NCI-H446 treated with DMSO at 0.1 percent for 48 hours (cell line): ENCODE results near the gene TOR3A.
"Not testable (repeated sequence)": the region's sequence is repeated elsewhere in the genome, so short reads cannot be mapped to it uniquely, and the experiment has no call there.

Experiments
- DNase-seq: peaks from one replicate; lab custom pipeline; 2025; lab: John Stamatoyannopoulos, UW

The TOR3A gene

DNA sequence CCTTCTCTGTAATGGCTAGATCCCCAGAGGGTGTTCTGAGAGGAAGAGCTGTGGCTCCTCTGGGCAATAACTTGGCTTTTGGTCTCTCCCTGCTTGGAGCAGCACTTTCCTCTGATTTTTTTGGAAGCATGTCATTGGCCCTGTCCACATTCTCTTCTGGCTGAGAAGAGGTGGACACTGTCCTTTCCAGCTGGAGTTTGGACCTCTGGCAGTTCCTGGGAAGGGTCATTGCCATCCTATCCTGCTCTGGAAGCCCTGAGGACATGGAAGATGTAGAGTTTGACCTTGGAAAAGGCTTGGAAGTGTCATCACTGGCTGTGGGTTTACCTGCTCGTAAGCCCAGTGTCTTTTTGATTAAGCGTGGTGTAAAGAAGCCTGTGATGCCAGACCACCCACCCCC, 26.8 kb downstream of the TOR3A start:
- no peak for DNase-seq

GRCh38 chr1:179115181-179115580, 33.3 kb downstream of the TOR3A start:
- no peak for DNase-seq

DNA sequence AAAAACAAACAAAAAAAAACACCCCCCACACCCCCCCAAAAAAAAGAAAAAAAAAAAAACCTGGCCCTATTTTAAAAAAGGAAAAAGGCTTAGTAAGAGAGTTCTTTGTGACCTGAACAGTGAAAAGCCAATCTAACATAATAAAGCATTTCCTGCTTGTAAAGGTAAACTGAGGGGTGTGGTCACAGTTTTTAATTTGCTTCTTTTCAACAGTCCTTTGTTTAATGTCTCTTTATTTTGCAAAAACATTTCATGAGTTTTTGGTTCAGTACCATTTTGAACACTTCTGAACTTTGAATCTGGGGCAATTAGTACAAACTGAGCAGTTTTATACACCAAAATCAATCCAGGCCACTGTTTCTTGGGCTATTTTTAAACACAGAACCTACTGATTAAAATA, 37.6 kb downstream of the TOR3A start:
- DNase-seq = no peak

DNA sequence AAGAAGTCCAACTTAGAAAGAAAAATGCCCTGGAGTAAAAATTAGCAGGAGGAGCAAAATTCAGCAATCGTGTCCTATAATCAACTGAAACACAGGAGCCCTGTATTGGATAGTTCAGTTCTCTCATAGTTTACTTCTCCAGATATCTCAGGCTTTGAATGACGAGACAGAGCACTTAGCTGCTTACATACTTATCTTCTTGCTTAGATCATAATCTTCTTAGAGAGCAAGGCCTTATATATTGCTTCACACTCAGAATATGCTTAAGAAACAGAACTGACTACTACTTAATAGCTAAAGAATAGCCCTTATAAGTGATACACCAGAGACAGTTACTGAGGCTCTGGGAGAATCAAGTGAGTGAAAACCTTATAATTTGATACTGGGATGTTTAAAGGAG, 38.9 kb downstream of the TOR3A start:
- no peak for DNase-seq

GRCh38 chr1:179121159-179121938, 39.5 kb downstream of the TOR3A start:
- no peak for DNase-seq

DNA sequence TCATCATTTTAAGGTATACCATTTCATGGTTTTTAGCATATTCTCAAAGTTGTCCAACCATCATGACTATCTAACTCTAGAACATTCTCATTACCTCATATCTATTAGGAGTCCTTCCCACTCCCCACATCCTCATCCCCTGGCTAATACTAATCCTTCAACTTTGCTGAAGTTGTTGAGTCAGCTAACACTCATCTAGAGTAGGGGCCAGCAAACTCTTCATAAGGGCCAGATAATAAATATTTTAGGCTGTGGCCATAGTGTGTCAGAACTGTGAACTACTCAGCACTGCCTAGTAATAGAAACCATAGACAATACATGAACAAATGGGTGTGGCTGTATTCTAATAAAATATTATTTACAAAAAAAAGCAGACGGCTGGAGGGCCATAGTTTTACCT, 43.0 kb downstream of the TOR3A start:
- no peak for DNase-seq

DNA sequence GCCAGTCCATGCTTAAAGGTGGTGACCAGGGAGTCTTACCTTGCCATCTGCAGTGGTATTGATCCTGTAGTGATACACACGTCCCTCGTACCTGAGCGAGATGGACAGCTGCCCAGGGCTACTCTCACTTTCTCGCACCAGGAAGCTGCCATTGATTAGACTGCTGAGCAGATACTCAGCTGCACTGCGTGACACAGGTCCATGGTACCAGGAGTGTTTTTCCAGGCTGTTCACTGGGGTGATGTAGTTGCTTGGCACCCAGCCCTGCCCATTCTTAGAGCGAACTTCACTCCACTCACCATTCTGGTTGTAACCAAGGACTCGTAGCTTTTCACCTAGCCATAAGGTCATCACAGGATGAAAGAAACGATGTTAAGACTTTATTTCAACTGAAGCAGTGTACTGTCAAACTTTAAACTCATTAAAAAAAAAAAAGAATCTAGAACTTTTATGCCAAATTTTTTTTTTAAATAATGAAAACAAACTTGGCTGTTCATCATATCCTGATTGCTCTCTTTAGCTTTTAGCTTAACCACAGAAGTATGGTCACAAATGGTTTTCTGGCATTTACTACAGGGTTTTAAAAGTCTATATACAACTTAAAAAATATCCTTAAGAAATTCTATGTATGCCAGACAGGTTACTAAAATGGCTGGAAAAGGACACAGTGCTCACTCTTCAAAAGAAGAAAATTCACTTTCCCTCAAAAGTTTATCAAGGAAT, 44.6 kb downstream of the TOR3A start:
- DNase-seq = no peak

- DNase-seq = no peak
Measured at GRCh38 chr1:179127163-179127895, 45.5 kb downstream of the TOR3A start.

DNA sequence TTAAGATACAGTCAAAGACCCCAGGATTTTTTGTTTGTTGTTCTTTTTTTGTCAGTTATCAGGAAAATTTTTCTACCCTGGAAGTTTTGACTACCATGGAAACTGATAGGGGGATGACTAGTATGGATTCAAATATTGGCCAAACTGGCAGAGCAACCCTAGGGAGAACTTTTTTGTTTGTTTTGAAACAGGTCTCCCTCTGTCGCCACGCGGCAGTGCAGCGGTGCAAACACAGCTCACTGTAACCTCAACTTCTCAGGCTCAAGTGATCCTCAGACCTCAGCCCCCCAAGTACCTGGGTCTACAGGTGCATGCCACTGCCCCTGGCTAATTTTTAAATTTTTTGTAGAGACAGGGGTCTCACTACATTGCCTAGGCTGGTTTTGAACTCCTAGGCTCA, 46.6 kb downstream of the TOR3A start:
- no peak for DNase-seq

DNA sequence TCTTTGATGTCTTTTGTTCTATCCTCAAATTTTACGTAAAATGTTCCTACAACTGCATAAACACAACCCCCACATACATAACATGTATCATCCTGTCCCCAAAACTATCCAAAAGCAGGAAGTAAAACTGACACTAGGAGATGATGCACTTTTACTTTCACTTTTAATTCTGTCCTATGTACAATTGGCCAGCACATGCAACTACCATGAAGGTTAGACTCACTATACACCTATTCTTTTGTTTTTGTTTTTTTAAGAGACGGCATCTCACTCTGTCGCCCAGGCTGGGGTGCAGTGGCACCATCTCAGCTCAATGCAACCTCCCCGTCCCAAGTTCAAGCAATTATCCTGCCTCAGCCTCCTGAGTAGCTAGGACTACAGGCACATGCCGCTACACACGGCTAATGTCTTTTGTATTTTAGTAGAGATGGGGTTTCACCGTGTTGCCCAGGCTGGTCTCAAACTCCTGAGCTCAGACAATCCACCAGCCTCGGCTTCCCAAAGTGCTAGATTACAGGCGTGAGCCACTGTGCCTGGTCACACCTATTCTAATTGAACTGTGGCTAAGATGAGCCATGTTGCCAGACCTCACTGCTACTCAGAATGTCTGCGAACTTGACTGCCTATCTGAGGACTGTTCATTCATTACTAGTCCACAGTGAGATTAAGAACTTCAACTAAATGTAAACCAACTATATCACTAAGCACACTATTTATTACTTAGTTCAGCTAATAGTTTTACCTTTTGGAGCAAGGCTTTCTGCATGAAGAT, 48.0 kb downstream of the TOR3A start:
- no peak for DNase-seq

DNA sequence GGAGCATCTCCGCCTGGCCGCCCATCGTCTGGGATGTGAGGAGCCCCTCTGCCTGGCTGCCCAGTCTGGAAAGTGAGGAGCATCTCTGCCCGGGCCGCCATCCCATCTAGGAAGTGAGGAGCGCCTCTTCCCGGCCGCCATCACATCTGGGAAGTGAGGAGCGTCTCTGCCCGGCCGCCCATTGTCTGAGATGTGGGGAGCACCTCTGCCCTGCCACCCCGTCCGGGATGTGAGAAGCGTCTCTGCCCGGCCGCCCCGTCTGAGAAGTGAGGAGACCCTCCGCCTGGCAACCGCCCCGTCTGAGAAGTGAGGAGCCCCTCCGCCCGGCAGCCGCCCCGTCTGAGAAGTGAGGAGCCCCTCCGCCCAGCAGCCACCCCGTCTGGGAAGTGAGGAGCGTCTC, 53.3 kb downstream of the TOR3A start:
- DNase-seq = not testable (repeated sequence)

DNA sequence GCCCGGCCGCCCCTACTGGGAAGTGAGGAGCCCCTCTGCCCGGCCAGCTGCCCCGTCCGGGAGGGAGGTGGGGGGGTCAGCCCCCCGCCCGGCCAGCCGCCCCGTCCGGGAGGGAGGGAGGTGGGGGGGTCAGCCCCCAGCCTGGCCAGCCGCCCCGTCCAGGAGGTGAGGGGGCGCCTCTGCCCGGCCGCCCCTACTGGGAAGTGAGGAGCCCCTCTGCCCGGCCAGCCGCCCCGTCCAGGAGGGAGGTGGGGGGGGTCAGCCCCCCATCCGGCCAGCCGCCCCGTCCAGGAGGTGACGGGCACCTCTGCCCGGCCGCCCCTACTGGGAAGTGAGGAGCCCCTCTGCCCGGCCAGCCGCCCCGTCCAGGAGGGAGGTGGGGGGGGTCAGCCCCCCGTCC, 53.8 kb downstream of the TOR3A start:
- not testable (repeated sequence) for DNase-seq

- no peak for DNase-seq
Measured at GRCh38 chr1:179137617-179138255, 55.9 kb downstream of the TOR3A start.

DNA sequence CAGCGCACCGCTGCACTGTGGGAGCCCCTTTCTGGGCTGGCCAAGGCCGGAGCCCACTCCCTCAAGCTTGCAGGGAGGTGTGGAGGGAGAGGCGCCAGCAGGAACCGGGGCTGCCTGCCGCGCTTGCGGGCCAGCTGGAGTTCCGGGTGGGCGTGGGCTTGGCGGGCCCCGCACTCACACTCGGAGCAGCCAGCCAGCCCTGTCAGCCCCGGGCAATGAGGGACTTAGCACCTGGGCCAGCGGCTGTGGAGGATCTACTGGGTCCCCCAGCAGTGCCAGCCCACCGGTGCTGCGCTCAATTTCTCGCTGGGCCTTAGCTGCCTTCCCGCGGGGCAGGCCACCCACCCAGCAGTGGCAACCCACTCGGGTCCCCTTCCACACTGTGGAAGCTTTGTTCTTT, 56.9 kb downstream of the TOR3A start:
- not testable (repeated sequence) for DNase-seq

GRCh38 chr1:179141592-179142251, 59.9 kb downstream of the TOR3A start:
- no peak for DNase-seq

- DNase-seq = no peak
Measured at GRCh38 chr1:179142889-179143299, 61.0 kb downstream of the TOR3A start.

GRCh38 chr1:179143322-179143721, 61.5 kb downstream of the TOR3A start:
- no peak for DNase-seq

DNA sequence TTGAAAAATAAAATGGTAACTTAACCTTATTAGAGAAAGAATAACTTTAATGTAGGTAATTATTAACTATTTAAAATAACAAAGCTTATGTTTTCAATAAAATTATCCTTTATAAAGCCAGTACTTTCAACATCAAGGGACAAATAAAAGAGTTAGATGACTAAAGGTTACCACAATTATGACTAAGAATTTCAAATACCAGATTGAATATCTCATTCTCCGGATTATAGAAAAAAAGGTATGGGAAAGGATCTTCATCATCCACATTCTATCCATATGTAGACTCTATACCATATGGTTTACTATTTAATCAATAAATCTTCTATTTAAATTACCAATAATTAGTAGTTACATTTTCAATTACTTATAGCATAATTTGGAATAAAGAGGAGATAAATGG, 62.8 kb downstream of the TOR3A start:
- DNase-seq = no peak

DNA sequence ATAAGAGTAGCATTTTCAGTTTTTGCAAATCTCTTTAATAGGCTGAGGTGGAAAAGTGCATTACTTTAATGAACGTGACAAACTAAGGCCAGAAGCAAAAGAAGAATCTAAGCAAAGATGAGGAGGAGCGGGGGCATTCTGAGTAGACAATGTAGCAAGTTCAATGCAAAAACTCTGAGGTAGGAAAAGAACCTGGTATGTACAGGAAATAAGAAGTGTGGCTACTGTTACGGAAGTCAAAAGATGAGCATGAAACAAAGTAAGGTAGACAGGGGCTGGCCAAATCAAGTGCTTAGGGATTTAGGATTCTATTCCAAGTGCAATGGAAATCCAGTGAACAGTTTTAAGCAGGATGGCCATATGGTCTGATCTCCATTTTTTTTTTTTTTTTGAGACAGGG, 63.7 kb downstream of the TOR3A start:
- DNase-seq = no peak
